CD14-positive monocyte (primary cell): Measurements from ENCODE around the gene PIK3R1. TPM values are rescaled to one million over a fixed set of nuclear protein-coding genes. Genes with fewer than 3 reads are reported as not detected.

Experiments used
- DNase-seq, 3 donors: peaks; one replicate each; pipeline ENCODE4 v3.0.0-alpha.2; 2011 to 2022
- H2AFZ ChIP-seq: 2 replicates; pipeline ENCODE4 v1.6.0; 2012; ENCODE audit warnings: mild to moderate bottlenecking, low read depth, low read length, inconsistent platforms; ENCODE audit not compliant: insufficient read depth, poor library complexity, severe bottlenecking
- H3K27ac ChIP-seq, 2 donors: 1 replicate in 1 of 2; 2 replicates in 1 of 2; pipeline ENCODE4 v1.5.1; 2012 to 2013; ENCODE audit warnings: low read length in 2 of 2, control low read depth in 1 of 2, inconsistent platforms in 1 of 2, low read depth in 1 of 2, mild to moderate bottlenecking in 1 of 2
- H3K27me3 ChIP-seq, 2 donors: one replicate each; pipeline versions ENCODE4 v1.6.0 to v1.6.1; 2011 to 2013; ENCODE audit warnings: low read length in 2 of 2; ENCODE audit not compliant: control insufficient read depth in 2 of 2, insufficient read depth in 2 of 2
- H3K36me3 ChIP-seq, 2 donors: replicated peaks in 1 of 2; 1 replicate in 1 of 2; 2 replicates in 1 of 2; pipeline versions ENCODE4 v1.5.1 to v1.6.1; 2012 to 2013; ENCODE audit warnings: low read length in 2 of 2, control low read depth in 1 of 2, inconsistent platforms in 1 of 2, mild to moderate bottlenecking in 1 of 2; ENCODE audit not compliant: insufficient read depth in 2 of 2, control insufficient read depth in 1 of 2
- H3K4me1 ChIP-seq, 2 donors: 1 replicate in 1 of 2; 2 replicates in 1 of 2; pipeline versions ENCODE4 v1.5.1 to v1.6.1; 2012 to 2013; ENCODE audit warnings: low read length in 2 of 2, control low read depth in 1 of 2, inconsistent platforms in 1 of 2, mild to moderate bottlenecking in 1 of 2, moderate library complexity in 1 of 2; ENCODE audit not compliant: insufficient read depth in 2 of 2, control insufficient read depth in 1 of 2
- H3K4me2 ChIP-seq: replicated peaks from 2 replicates; pipeline ENCODE3; 2012; ENCODE audit warnings: low read length, moderate library complexity, mild to moderate bottlenecking; ENCODE audit not compliant: poor library complexity, severe bottlenecking; ENCODE audit errors: extremely low read depth
- H3K4me3 ChIP-seq, 3 experiments: fragments of 200-600 bp in 1 of 3; sonication (generic) in 1 of 3; replicated peaks in 1 of 3; 1 replicate in 2 of 3; 2 replicates in 1 of 3; pipeline ENCODE4 v1.5.1; 2011 to 2013; ENCODE audit warnings: low read length in 3 of 3, mild to moderate bottlenecking in 3 of 3, control low read depth in 2 of 3, low read depth in 2 of 3, inconsistent platforms in 1 of 3, moderate library complexity in 1 of 3
- H3K79me2 ChIP-seq: 2 replicates; pipeline ENCODE4 v1.6.0; 2012; ENCODE audit warnings: mild to moderate bottlenecking, control low read depth, inconsistent platforms, low read length, moderate library complexity; ENCODE audit not compliant: insufficient read depth
- H3K9ac ChIP-seq: 2 replicates; pipeline ENCODE4 v1.6.0; 2017; ENCODE audit warnings: low read length, mild to moderate bottlenecking; ENCODE audit not compliant: insufficient read depth, poor library complexity, severe bottlenecking
- H3K9me3 ChIP-seq, 2 donors: replicated peaks in 1 of 2; 1 replicate in 1 of 2; 2 replicates in 1 of 2; pipeline versions ENCODE4 v1.5.1 to v1.6.1; 2012 to 2013; ENCODE audit warnings: low read length in 2 of 2, control low read depth in 1 of 2; ENCODE audit not compliant: control insufficient read depth in 1 of 2, insufficient read depth in 1 of 2
- H4K20me1 ChIP-seq: 2 replicates; pipeline ENCODE4 v1.6.0; 2012; ENCODE audit warnings: mild to moderate bottlenecking, low read length, control low read depth, moderate library complexity; ENCODE audit not compliant: insufficient read depth
- H3K27ac Mint-ChIP-seq, 7 donors: one replicate each; pipeline ENCODE4 v1.8.0; 2020; ENCODE audit warnings: mild to moderate bottlenecking in 7 of 7, mixed read lengths in 7 of 7, moderate library complexity in 6 of 7, inconsistent platforms in 2 of 7
- H3K27me3 Mint-ChIP-seq, 3 donors: one replicate each; pipeline ENCODE4 v1.8.0; 2021 to 2022; ENCODE audit warnings: low read depth in 3 of 3, mild to moderate bottlenecking in 3 of 3, mixed read lengths in 3 of 3, moderate library complexity in 3 of 3, inconsistent platforms in 1 of 3
- H3K36me3 Mint-ChIP-seq, 2 donors: one replicate each; pipeline ENCODE4 v1.8.0; 2020; ENCODE audit warnings: mixed read lengths in 2 of 2, inconsistent platforms in 1 of 2, mild to moderate bottlenecking in 1 of 2
- H3K4me1 Mint-ChIP-seq: one replicate; pipeline ENCODE4 v1.8.0; 2020; ENCODE audit warnings: mild to moderate bottlenecking, mixed read lengths
- H3K4me3 Mint-ChIP-seq, 2 donors: one replicate each; pipeline ENCODE4 v1.8.0; 2020; ENCODE audit warnings: mild to moderate bottlenecking in 2 of 2, mixed read lengths in 2 of 2, moderate library complexity in 1 of 2
- H3K9me3 Mint-ChIP-seq, 7 donors: one replicate each; pipeline ENCODE4 v1.8.0; 2020 to 2022; ENCODE audit warnings: mixed read lengths in 7 of 7, mild to moderate bottlenecking in 6 of 7, moderate library complexity in 6 of 7, inconsistent platforms in 2 of 7
- WGBS: methylation state at CpG from one replicate; pipeline ENCODE4 v1.1.5; 2013; ENCODE audit warnings: missing lambda C conversion rate; ENCODE audit not compliant: insufficient coverage; 5-methylcytosine and 5-hydroxymethylcytosine counted together
- intact Hi-C, 2 donors: fragments of 100-400 bp; cut with micrococcal nuclease; formaldehyde crosslinking; loops; one replicate each; pipeline versions ENCODE4 v1.15.0 to v1.15.1; 2023
- polyA plus RNA-seq, 3 donors: library from polyadenylated mRNA; depleted of rRNA in 1 of 3; unstranded in 2 of 3; stranded (reverse) in 1 of 3; fragments of 300-500 nt in 2 of 3; fragments of >200 nt in 1 of 3; fragmentation: Illumina TruSeq in 2 of 3; gene quantifications; 1 replicate in 2 of 3; 2 replicates in 1 of 3; pipeline ENCODE4 v1.2.3, GENCODE V29; 2012 to 2021
- TF ChIP-seq, protein P1 (sequence below): fragments of 200-600 bp; IDR thresholded peaks from one replicate; pipeline ENCODE4 v1.8.0; 2022; ENCODE audit warnings: antibody characterized with exemption, mild to moderate bottlenecking

PIK3R1 gene
- polyA plus RNA-seq, 3 donors = 9.5 to 25.5 (median 10.5) TPM

DNA sequence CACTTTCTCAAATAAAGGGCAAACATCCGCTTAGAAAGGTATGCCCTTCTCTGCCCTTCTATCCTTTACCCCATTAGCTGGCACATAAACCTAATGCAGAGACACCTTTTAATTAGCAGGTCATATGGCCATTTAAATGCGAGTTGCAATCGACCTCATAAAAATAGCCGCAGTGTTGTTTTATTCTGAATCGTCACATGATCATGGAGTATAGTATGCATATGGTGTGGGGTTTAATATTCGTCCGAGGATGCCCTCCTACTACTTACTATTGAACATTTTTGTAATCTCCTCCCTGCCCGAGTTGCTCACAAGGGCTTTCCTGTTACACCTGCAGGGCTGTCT is 72.0 kb downstream of the PIK3R1 start:
- H3K9ac ChIP-seq = peak overlapping the region; percentile 77
- TF ChIP-seq, protein P1, sequence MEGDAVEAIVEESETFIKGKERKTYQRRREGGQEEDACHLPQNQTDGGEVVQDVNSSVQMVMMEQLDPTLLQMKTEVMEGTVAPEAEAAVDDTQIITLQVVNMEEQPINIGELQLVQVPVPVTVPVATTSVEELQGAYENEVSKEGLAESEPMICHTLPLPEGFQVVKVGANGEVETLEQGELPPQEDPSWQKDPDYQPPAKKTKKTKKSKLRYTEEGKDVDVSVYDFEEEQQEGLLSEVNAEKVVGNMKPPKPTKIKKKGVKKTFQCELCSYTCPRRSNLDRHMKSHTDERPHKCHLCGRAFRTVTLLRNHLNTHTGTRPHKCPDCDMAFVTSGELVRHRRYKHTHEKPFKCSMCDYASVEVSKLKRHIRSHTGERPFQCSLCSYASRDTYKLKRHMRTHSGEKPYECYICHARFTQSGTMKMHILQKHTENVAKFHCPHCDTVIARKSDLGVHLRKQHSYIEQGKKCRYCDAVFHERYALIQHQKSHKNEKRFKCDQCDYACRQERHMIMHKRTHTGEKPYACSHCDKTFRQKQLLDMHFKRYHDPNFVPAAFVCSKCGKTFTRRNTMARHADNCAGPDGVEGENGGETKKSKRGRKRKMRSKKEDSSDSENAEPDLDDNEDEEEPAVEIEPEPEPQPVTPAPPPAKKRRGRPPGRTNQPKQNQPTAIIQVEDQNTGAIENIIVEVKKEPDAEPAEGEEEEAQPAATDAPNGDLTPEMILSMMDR = no peak

DNA sequence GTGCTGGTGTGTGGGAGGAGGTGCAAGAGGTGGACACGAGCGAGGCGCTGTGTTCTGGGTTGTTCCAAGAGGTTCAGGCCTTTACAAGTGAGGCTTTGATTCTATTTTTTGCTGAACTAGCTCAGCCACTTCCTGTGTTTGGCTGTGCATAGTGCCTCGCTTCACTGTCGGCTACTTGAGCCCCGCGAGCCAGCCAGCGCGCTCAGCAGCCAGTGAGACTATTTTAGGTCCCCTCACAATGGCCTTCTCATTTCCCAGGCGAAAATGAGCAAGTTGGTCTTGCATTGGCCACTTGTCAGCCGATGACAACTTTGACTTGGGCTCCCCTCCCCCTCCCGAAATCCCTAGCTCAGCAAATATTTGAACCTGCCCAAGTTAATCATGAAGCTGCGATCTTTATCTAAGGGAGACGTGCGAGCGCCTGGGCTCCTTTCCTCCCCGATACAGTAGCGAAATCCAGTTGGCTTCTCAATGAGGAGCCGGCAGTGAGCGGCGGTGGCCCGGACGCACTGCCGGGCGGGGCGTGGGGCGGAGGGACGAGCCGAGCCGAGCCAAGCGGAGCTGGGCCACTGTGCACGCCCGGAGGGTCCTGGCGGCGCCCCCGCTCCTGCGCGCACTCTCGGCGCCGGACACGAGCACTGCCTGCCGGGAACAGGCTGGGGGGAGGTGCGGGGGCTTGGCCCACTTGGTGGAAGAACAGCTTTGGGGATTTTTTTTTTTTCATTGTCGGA is 72.6 kb downstream of the PIK3R1 start:
- H3K27me3 Mint-ChIP-seq = no peaks in the 10 kb centered on the region
- H3K36me3 ChIP-seq = peaks cover 28 to 55% of the 10 kb centered on the region in 2 donors
- H3K9ac ChIP-seq = peak overlapping the region; percentile 77
- no peaks in the 10 kb centered on the region for H3K27me3 ChIP-seq
- peaks cover 30% of the 10 kb centered on the region for H3K4me1 Mint-ChIP-seq
- WGBS = under 1% methylated on average over 43 of the region's 45 CpGs
- H3K9me3 ChIP-seq = no peaks in the 10 kb centered on the region
- intact Hi-C loops = loop anchor here (2.0 to 10.0 kb wide), 4 partner anchors 57 to 674 kb away; no protein-coding TSS in a partner anchor
- H3K4me2 ChIP-seq = peak overlapping the region; percentile 82
- peak overlapping the region; percentile 60 to 90 (median 81) for H3K27ac Mint-ChIP-seq
- DNase-seq = peak; percentile 35 to 50 (median 41)
- peak overlapping the region; percentile 48 to 80 for H3K27ac ChIP-seq
- peaks cover 18 to 24% of the 10 kb centered on the region in 2 donors for H3K4me1 ChIP-seq
- peaks cover 41 to 46% of the 10 kb centered on the region in 2 donors for H3K36me3 Mint-ChIP-seq
- no peaks in the 10 kb centered on the region for H3K9me3 Mint-ChIP-seq
- TF ChIP-seq, protein P1 = no peak
- H2AFZ ChIP-seq = peak overlapping the region; percentile 83
- H3K79me2 ChIP-seq = peaks cover 28% of the 10 kb centered on the region
- peak overlapping the region; percentile 87 to 92 for H3K4me3 Mint-ChIP-seq
- H3K4me3 ChIP-seq = peak overlapping the region; percentile 46 to 79 (median 70)
- peaks cover 3% of the 10 kb centered on the region for H4K20me1 ChIP-seq

More for the DNA sequence above, 72.0 kb downstream of the PIK3R1 start:
- Histone ChIP-seq H4K20me1 (peaks cover 3% of the 10 kb centered on the region), H3K4me2 (peak overlapping the region; percentile 82), H2AFZ (peak overlapping the region; percentile 83), H3K4me3 (peak overlapping the region in 1 of 3 experiments; percentile 79), H3K36me3 (peaks cover 28 to 55% of the 10 kb centered on the region in 2 donors), H3K27ac (peak overlapping the region; percentile 48 to 80), H3K9me3 (no peaks in the 10 kb centered on the region), H3K79me2 (peaks cover 28% of the 10 kb centered on the region), H3K4me1 (peaks cover 18 to 24% of the 10 kb centered on the region in 2 donors), H3K27me3 (no peaks in the 10 kb centered on the region)
- peak overlapping the region; percentile 87 to 92 for H3K4me3 Mint-ChIP-seq
- H3K27ac Mint-ChIP-seq = peak overlapping the region in 5 of 7 donors; percentile 74 to 90 (median 84)
- H3K36me3 Mint-ChIP-seq = peaks cover 41 to 46% of the 10 kb centered on the region in 2 donors
- no peaks in the 10 kb centered on the region for H3K9me3 Mint-ChIP-seq
- no CpG with 5 or more reads among the region's 8 CpGs for WGBS
- intact Hi-C loops = loop anchor here (2.0 to 10.0 kb wide), 4 partner anchors 57 to 675 kb away; no protein-coding TSS in a partner anchor
- no peaks in the 10 kb centered on the region for H3K27me3 Mint-ChIP-seq
- peaks cover 30% of the 10 kb centered on the region for H3K4me1 Mint-ChIP-seq
- DNase-seq = no peak
